ENCODE data around the gene ING5.

DNA sequence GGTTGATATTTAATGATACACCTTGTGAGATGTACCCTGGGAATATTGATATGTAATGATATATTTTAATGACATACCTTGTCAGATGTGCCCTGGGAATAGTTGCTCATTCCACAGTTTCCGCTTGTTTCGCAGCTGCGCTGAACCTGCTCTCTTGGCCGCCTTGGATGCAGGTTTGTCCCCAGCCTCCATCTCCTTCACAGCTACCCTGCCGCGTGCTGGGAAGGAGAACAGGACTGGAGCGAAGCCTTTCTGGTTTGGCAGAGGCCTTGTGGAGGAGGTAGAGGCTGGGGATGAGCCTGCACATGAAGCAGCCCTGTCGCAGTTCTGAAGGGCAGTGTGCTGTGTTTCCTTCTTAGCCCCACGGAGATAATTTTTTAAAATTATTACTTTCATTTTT, 49.7 kb upstream of the ING5 start:
- TF ChIP-seq, protein P1, sequence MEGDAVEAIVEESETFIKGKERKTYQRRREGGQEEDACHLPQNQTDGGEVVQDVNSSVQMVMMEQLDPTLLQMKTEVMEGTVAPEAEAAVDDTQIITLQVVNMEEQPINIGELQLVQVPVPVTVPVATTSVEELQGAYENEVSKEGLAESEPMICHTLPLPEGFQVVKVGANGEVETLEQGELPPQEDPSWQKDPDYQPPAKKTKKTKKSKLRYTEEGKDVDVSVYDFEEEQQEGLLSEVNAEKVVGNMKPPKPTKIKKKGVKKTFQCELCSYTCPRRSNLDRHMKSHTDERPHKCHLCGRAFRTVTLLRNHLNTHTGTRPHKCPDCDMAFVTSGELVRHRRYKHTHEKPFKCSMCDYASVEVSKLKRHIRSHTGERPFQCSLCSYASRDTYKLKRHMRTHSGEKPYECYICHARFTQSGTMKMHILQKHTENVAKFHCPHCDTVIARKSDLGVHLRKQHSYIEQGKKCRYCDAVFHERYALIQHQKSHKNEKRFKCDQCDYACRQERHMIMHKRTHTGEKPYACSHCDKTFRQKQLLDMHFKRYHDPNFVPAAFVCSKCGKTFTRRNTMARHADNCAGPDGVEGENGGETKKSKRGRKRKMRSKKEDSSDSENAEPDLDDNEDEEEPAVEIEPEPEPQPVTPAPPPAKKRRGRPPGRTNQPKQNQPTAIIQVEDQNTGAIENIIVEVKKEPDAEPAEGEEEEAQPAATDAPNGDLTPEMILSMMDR (conservative IDR thresholded peaks at IDR 0.05; ENCODE audit: low read depth, low read length), result no peak
- TF ChIP-seq EZH2 (IDR thresholded peaks at IDR 0.05; ENCODE audit: low read length, unreplicated experiment), result no peak

All from PC-3 (cell line).